HepG2 (cell line): ENCODE results near the gene BCAR3. TPM values are rescaled to one million over a fixed set of nuclear protein-coding genes. Genes with fewer than 3 reads are reported as not detected.

Experiments used
- ATAC-seq: fragments of 200-7000 bp; cut with Tn5 transposase; 3 replicates; pipeline ENCODE4 v1.9.1; 2020; ENCODE audit warnings: mild to moderate bottlenecking, moderate library complexity
- BruUV-seq: library from RNA; stranded (reverse); fragments of 400-500 nt; replicated peaks from 2 replicates; lab custom pipeline; 2021; lab: Mats Ljungman, UMichigan
- CTCF ChIA-PET: fragments of 300-600 bp; formaldehyde crosslinking; extraction: SDS; loops from one replicate; lab custom pipeline; 2021; ENCODE audit warnings: low total read pairs, inconsistent platforms, low intra/inter-chr PET ratio; lab: Yijun Ruan, JAX
- POLR2A ChIA-PET: fragments of 350-600 bp; sonication (Branson Sonifier 250); formaldehyde crosslinking; loops from one replicate; lab custom pipeline; 2020; ENCODE audit warnings: antibody characterized with exemption, inconsistent platforms; lab: Yijun Ruan, JAX
- DNase-seq: peaks from one replicate; pipeline ENCODE4 v3.0.0-alpha.2; 2015; ENCODE audit warnings: low spot score
- FAIRE-seq: peaks from 3 replicates; lab custom pipeline; 2011; peaks lifted over from hg19 to GRCh38; lab: Jason Lieb, UNC
- H2AFZ ChIP-seq: one replicate; pipeline ENCODE4 v1.6.1; 2011; ENCODE audit warnings: low read length, inconsistent platforms
- H3K27ac ChIP-seq: fragments of 300-600 bp; 3 replicates; pipeline ENCODE4 v1.8.0; 2011; ENCODE audit warnings: mixed run types, mild to moderate bottlenecking, mixed read lengths, low read length, inconsistent platforms; ENCODE audit not compliant: insufficient read depth; ENCODE audit errors: extremely low read length
- H3K27me3 ChIP-seq, 2 experiments: fragments of 200-600 bp in 1 of 2; 2 replicates in 1 of 2; 3 replicates in 1 of 2; pipeline versions ENCODE4 v1.6.0 to v1.8.0; 2011; ENCODE audit warnings: low read length in 2 of 2, mild to moderate bottlenecking in 2 of 2, moderate library complexity in 2 of 2, inconsistent platforms in 1 of 2; ENCODE audit not compliant: insufficient read depth in 2 of 2, control insufficient read depth in 1 of 2
- H3K36me3 ChIP-seq, 2 experiments: fragments of 200-600 bp in 1 of 2; replicated peaks in 1 of 2; 2 replicates in 1 of 2; 3 replicates in 1 of 2; pipeline versions ENCODE4 v1.5.1 to v1.8.0; 2011; ENCODE audit warnings: low read length in 2 of 2, inconsistent platforms in 1 of 2; ENCODE audit not compliant: insufficient read depth in 2 of 2, control insufficient read depth in 1 of 2
- H3K4me1 ChIP-seq: 2 replicates; pipeline ENCODE4 v1.5.1; 2012; ENCODE audit warnings: low read length, inconsistent platforms; ENCODE audit not compliant: insufficient read depth
- H3K4me2 ChIP-seq: 2 replicates; pipeline ENCODE4 v1.6.0; 2011; ENCODE audit warnings: low read depth, low read length, inconsistent platforms
- H3K4me3 ChIP-seq, 3 experiments: fragments of 200-600 bp in 1 of 3; sonication (generic), shearing (Covaris generic) in 1 of 3; replicated peaks in 1 of 3; 2 replicates each; pipeline ENCODE4 v1.5.1; 2011 to 2016; ENCODE audit warnings: low read length in 3 of 3, inconsistent platforms in 2 of 3, low read depth in 2 of 3, mild to moderate bottlenecking in 2 of 3, control low read depth in 1 of 3, mixed read lengths in 1 of 3; ENCODE audit not compliant: insufficient read depth in 1 of 3
- H3K79me2 ChIP-seq: one replicate; pipeline ENCODE4 v1.6.1; 2011; ENCODE audit warnings: low read length, inconsistent platforms; ENCODE audit not compliant: insufficient read depth
- H3K9ac ChIP-seq: 2 replicates; pipeline ENCODE4 v1.6.0; 2011; ENCODE audit warnings: mild to moderate bottlenecking, low read depth, low read length, inconsistent platforms; ENCODE audit not compliant: insufficient read depth
- H3K9me3 ChIP-seq: 2 replicates; pipeline ENCODE4 v1.5.1; 2012; ENCODE audit warnings: mild to moderate bottlenecking, low read length
- H4K20me1 ChIP-seq: 2 replicates; pipeline ENCODE4 v1.6.0; 2011; ENCODE audit warnings: inconsistent platforms, mild to moderate bottlenecking, low read length, moderate library complexity; ENCODE audit not compliant: insufficient read depth
- ARNT ChIP-seq: fragments of 450-650 bp; IDR thresholded peaks from 2 replicates; pipeline ENCODE4 v1.6.1; 2017
- EZH2 ChIP-seq: conservative IDR thresholded peaks from 2 replicates; pipeline ENCODE4 v1.6.1; 2012; ENCODE audit warnings: mild to moderate bottlenecking, low read depth, low read length, moderate library complexity
- FLYWCH1 ChIP-seq: sonication (generic); formaldehyde crosslinking; IDR thresholded peaks from 2 replicates; pipeline ENCODE4 v1.8.1; 2023; ENCODE audit warnings: mild to moderate bottlenecking, missing genetic modification reagents
- KAT8 ChIP-seq: IDR thresholded peaks from 2 replicates; pipeline ENCODE4 v1.6.1; 2016; ENCODE audit warnings: missing genetic modification reagents, missing compliant biosample characterization
- KLF11 ChIP-seq: IDR thresholded peaks from 2 replicates; pipeline ENCODE4 v1.6.1; 2016; ENCODE audit warnings: missing compliant biosample characterization
- SCMH1 ChIP-seq: sonication (generic); formaldehyde crosslinking; IDR thresholded peaks from 2 replicates; pipeline ENCODE4 v1.9.0; 2021; ENCODE audit warnings: missing genetic modification reagents, mild to moderate bottlenecking, borderline replicate concordance
- TCF7 ChIP-seq: sonication (generic); IDR thresholded peaks from 2 replicates; pipeline ENCODE4 v1.6.1; 2016; ENCODE audit warnings: antibody characterized with exemption, low read depth
- TEAD3 ChIP-seq: optimal IDR thresholded peaks from 2 replicates; pipeline ENCODE3; 2016; ENCODE audit warnings: borderline replicate concordance
- TRIM24 ChIP-seq: sonication (generic); formaldehyde crosslinking; IDR thresholded peaks from 2 replicates; pipeline ENCODE4 v1.8.0; 2022; ENCODE audit warnings: mild to moderate bottlenecking, missing genetic modification reagents
- YEATS2 ChIP-seq: sonication (generic); formaldehyde crosslinking; IDR thresholded peaks from 2 replicates; pipeline ENCODE4 v1.4.0; 2020; ENCODE audit warnings: missing genetic modification reagents, borderline replicate concordance
- ZBTB3 ChIP-seq: sonication (generic); formaldehyde crosslinking; IDR thresholded peaks from 2 replicates; pipeline ENCODE4 v1.4.0; 2020; ENCODE audit warnings: low read depth, mild to moderate bottlenecking, moderate library complexity, missing genetic modification reagents, borderline replicate concordance
- ZNF207 ChIP-seq: fragments of 450-650 bp; IDR thresholded peaks from 2 replicates; pipeline ENCODE4 v1.6.1; 2016; ENCODE audit warnings: antibody characterized with exemption, borderline replicate concordance
- WGBS: methylation state at CpG from one replicate; pipeline ENCODE4 v1.1.6; 2017; ENCODE audit warnings: low lambda C conversion rate; 5-methylcytosine and 5-hydroxymethylcytosine counted together
- in situ Hi-C: cut with HindIII; loops from 2 replicates; pipeline ENCODE4 v1.10.0; 2017; ENCODE audit warnings: low pct_unique_long_range_greater_than_20kb; ENCODE audit not compliant: extremely low pct_ligation_motif_present
- intact Hi-C: fragments of 100-400 bp; cut with micrococcal nuclease; formaldehyde crosslinking; loops from one replicate; pipeline ENCODE4 v1.10.0; 2022; ENCODE audit not compliant: unreplicated experiment
- polyA plus RNA-seq, 8 experiments: library from polyadenylated mRNA; depleted of rRNA in 3 of 8; stranded (reverse) in 7 of 8; unstranded in 1 of 8; fragments of >200 nt; fragmentation: Illumina TruSeq in 4 of 8; extraction: Trizol in 4 of 8; gene quantifications; 2 replicates each; pipeline versions ENCODE4 v1.2.1 to v1.2.3, GENCODE V29; 2011 to 2016; ENCODE audit warnings: low read depth in 4 of 8, missing spikeins in 1 of 8, mixed read lengths in 1 of 8; ENCODE audit not compliant: insufficient read depth in 1 of 8
- total RNA-seq, 5 experiments: library from RNA; depleted of rRNA; stranded (reverse); fragments of >200 nt; fragmentation: Illumina TruSeq; extraction: Trizol; gene quantifications; 2 replicates each; pipeline ENCODE4 v1.2.3, GENCODE V29; 2016; ENCODE audit warnings: low read depth in 1 of 5
- TF ChIP-seq, protein P1 (sequence below): sonication (generic); formaldehyde crosslinking; IDR thresholded peaks from 2 replicates; pipeline ENCODE4 v1.8.0; 2022; ENCODE audit warnings: missing genetic modification reagents, mild to moderate bottlenecking, inconsistent platforms, borderline replicate concordance
- TF ChIP-seq, protein P2 (sequence below): sonication (generic); formaldehyde crosslinking; IDR thresholded peaks from 2 replicates; pipeline ENCODE4 v1.8.1; 2023; ENCODE audit warnings: mild to moderate bottlenecking, missing genetic modification reagents

Gene BCAR3
- total and polyA plus RNA-seq, 2 of the 13 experiments (the other 11 are each of a cell fraction or from before 2014, with no cell fraction given) = 3.6 to 4.8 TPM

DNA sequence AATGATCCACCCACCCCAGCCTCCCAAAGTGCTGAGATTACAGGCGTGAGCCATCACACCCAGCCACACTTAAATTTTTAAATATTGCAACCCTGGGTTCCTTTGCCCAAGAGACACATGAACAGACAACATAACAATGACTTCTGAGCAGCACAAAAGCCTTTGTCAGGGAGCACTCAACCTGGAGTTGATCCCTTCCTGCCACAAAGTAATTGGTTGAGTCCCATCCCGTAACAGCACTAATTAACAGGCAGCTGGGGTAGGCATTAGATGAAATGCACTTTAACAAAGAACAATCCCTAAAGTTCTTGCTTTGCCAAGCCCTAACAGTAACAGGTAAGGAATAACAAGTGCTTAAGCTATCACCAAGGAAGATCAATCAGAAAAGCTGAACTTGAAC lies 5.9 kb upstream of the BCAR3 start:
- H3K4me2 ChIP-seq = no peak overlapping the region
- H3K27ac ChIP-seq = no peak overlapping the region
- no peak overlapping the region for H2AFZ ChIP-seq
- no peaks in the 10 kb centered on the region for H4K20me1 ChIP-seq
- no peaks in the 10 kb centered on the region for H3K79me2 ChIP-seq
- TF ChIP-seq KLF11 (CRISPR knock-in tag) (no peak), KAT8 (CRISPR knock-in tag) (no peak), ZBTB3 (CRISPR knock-in tag) (no peak), ARNT (no peak), TEAD3 (CRISPR knock-in tag) (no peak), ZNF207 (no peak), FLYWCH1 (CRISPR knock-in tag) (no peak), EZH2 (no peak), TCF7 (no peak), SCMH1 (no peak), TRIM24 (CRISPR knock-in tag) (no peak), YEATS2 (CRISPR knock-in tag) (no peak)
- TF ChIP-seq, protein P1, sequence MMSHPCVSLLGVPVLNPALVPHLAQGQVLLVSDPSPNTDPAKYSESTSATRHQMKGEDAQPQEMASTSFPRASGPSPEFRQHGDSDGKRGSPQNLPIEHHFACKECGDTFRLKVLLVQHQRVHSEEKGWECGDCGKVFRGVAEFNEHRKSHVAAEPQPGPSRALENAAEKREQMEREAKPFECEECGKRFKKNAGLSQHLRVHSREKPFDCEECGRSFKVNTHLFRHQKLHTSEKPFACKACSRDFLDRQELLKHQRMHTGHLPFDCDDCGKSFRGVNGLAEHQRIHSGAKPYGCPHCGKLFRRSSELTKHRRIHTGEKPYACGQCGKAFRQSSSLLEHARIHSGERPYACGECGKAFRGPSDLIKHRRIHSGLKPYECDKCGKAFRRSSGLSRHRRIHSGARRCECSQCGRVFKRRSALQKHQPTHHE (CRISPR knock-in tag) = no peak
- TF ChIP-seq, protein P2, sequence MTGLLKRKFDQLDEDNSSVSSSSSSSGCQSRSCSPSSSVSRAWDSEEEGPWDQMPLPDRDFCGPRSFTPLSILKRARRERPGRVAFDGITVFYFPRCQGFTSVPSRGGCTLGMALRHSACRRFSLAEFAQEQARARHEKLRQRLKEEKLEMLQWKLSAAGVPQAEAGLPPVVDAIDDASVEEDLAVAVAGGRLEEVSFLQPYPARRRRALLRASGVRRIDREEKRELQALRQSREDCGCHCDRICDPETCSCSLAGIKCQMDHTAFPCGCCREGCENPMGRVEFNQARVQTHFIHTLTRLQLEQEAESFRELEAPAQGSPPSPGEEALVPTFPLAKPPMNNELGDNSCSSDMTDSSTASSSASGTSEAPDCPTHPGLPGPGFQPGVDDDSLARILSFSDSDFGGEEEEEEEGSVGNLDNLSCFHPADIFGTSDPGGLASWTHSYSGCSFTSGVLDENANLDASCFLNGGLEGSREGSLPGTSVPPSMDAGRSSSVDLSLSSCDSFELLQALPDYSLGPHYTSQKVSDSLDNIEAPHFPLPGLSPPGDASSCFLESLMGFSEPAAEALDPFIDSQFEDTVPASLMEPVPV (CRISPR knock-in tag) = no peak
- ATAC-seq (no peak), DNase-seq (no peak), FAIRE-seq (no peak)
- ChIA-PET POLR2A (no interaction called here), CTCF (no interaction called here)
- peaks cover 48% of the 10 kb centered on the region for H3K4me1 ChIP-seq
- no peak overlapping the region for H3K4me3 ChIP-seq
- intact Hi-C loops (loop anchor here (10.0 kb wide), 1 partner anchor 47 kb away; no protein-coding TSS in a partner anchor), in situ Hi-C loops (no loop called here)
- no peak overlapping the region for H3K9ac ChIP-seq
- no peaks in the 10 kb centered on the region for H3K36me3 ChIP-seq
- H3K9me3 ChIP-seq = no peaks in the 10 kb centered on the region
- BruUV-seq = no TSS peak
- H3K27me3 ChIP-seq = no peaks in the 10 kb centered on the region
- 95% methylated on average over 2 of the region's 2 CpGs for WGBS
